ENCODE measurements around the gene MGAT3. TPM values are rescaled to one million over a fixed set of nuclear protein-coding genes. Genes with fewer than 3 reads are reported as not detected.

The MGAT3 gene
- total RNA-seq, 2 experiments from 2014 or later = 16.3 to 44.3 TPM

DNA sequence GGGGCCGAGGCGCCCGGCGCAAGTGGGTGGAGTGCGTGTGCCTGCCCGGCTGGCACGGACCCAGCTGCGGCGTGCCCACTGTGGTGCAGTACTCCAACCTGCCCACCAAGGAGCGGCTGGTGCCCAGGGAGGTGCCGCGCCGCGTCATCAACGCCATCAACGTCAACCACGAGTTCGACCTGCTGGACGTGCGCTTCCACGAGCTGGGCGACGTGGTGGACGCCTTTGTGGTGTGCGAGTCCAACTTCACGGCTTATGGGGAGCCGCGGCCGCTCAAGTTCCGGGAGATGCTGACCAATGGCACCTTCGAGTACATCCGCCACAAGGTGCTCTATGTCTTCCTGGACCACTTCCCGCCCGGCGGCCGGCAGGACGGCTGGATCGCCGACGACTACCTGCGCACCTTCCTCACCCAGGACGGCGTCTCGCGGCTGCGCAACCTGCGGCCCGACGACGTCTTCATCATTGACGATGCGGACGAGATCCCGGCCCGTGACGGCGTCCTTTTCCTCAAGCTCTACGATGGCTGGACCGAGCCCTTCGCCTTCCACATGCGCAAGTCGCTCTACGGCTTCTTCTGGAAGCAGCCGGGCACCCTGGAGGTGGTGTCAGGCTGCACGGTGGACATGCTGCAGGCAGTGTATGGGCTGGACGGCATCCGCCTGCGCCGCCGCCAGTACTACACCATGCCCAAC is 31.2 kb downstream of the MGAT3 start:
- no TSS peak for BruUV-seq (replicated peaks)
- Histone ChIP-seq H3K4me3 (ENCODE audit: low read depth, low read length, poor library complexity, severe bottlenecking) (no peak overlapping the region), H3K4me2 (ENCODE audit: low read length) (no peak overlapping the region), H3K27ac (ENCODE audit: low read depth, low read length, poor library complexity, severe bottlenecking) (no peak overlapping the region), H3K79me2 (ENCODE audit: insufficient read depth, low read depth, low read length) (peaks cover 5% of the 10 kb centered on the region; the same call in 1 of the 2 replicates), H3K36me3 (ENCODE audit: insufficient read depth, low read length) (peaks cover 49% of the 10 kb centered on the region), H4K20me1 (ENCODE audit: insufficient read depth, low read length) (0 out of 2 replicates have a peak, but pooled peaks cover 5% of the 10 kb centered on the region), H3K4me1 (ENCODE audit: insufficient read depth, low read length, poor library complexity, severe bottlenecking) (peaks cover 20% of the 10 kb centered on the region), H3K9me3 (ENCODE audit: low read length) (no peaks in the 10 kb centered on the region), H2AFZ (ENCODE audit: low read length) (no peak overlapping the region), H3K9me2 (ENCODE audit: insufficient read depth, low read length) (no peaks in the 10 kb centered on the region)
- no peak for TF ChIP-seq EZH2phosphoT487 (IDR thresholded peaks at IDR 0.05; ENCODE audit: borderline replicate concordance, low read depth, low read length)
- TF ChIP-seq, protein P1, sequence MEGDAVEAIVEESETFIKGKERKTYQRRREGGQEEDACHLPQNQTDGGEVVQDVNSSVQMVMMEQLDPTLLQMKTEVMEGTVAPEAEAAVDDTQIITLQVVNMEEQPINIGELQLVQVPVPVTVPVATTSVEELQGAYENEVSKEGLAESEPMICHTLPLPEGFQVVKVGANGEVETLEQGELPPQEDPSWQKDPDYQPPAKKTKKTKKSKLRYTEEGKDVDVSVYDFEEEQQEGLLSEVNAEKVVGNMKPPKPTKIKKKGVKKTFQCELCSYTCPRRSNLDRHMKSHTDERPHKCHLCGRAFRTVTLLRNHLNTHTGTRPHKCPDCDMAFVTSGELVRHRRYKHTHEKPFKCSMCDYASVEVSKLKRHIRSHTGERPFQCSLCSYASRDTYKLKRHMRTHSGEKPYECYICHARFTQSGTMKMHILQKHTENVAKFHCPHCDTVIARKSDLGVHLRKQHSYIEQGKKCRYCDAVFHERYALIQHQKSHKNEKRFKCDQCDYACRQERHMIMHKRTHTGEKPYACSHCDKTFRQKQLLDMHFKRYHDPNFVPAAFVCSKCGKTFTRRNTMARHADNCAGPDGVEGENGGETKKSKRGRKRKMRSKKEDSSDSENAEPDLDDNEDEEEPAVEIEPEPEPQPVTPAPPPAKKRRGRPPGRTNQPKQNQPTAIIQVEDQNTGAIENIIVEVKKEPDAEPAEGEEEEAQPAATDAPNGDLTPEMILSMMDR (conservative IDR thresholded peaks at IDR 0.05; ENCODE audit: low read length) = no peak
- no peak for DNase-seq (ENCODE audit: low spot score)
- CTCF ChIA-PET (ENCODE audit: unreplicated experiment) = no interaction called here
- POLR2A ChIA-PET = no interaction called here
- intact Hi-C loops (cut with micrococcal nuclease; ENCODE audit: unreplicated experiment) = no loop called here

DNA sequence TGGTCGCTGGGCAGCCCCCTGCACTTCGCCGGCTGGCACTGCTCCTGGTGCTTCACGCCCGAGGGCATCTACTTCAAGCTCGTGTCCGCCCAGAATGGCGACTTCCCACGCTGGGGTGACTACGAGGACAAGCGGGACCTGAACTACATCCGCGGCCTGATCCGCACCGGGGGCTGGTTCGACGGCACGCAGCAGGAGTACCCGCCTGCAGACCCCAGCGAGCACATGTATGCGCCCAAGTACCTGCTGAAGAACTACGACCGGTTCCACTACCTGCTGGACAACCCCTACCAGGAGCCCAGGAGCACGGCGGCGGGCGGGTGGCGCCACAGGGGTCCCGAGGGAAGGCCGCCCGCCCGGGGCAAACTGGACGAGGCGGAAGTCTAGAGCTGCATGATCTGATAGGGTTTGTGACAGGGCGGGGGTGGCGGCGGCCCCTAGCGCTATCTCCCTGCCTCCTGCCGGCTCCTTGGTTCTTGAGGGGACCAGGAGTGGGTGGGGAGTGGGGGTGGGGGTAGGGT is 31.8 kb downstream of the MGAT3 start:
- 0 out of 2 replicates have a peak, but pooled peaks cover 5% of the 10 kb centered on the region for H4K20me1 ChIP-seq (ENCODE audit: insufficient read depth, low read length)
- no TSS peak for BruUV-seq (replicated peaks)
- H2AFZ ChIP-seq (ENCODE audit: low read length) = no peak overlapping the region
- H3K4me1 ChIP-seq (ENCODE audit: insufficient read depth, low read length, poor library complexity, severe bottlenecking) = peaks cover 22% of the 10 kb centered on the region
- no peak overlapping the region for H3K4me2 ChIP-seq (ENCODE audit: low read length)
- peaks cover 49% of the 10 kb centered on the region for H3K36me3 ChIP-seq (ENCODE audit: insufficient read depth, low read length)
- TF ChIP-seq, protein P1 (conservative IDR thresholded peaks at IDR 0.05; ENCODE audit: low read length) = no peak
- no peak for TF ChIP-seq EZH2phosphoT487 (IDR thresholded peaks at IDR 0.05; ENCODE audit: borderline replicate concordance, low read depth, low read length)
- no peaks in the 10 kb centered on the region for H3K9me2 ChIP-seq (ENCODE audit: insufficient read depth, low read length)
- intact Hi-C loops (cut with micrococcal nuclease; ENCODE audit: unreplicated experiment) = no loop called here
- H3K4me3 ChIP-seq (ENCODE audit: low read depth, low read length, poor library complexity, severe bottlenecking) = no peak overlapping the region
- DNase-seq (ENCODE audit: low spot score) = no peak
- peaks cover 5% of the 10 kb centered on the region; the same call in 1 of the 2 replicates for H3K79me2 ChIP-seq (ENCODE audit: insufficient read depth, low read depth, low read length)
- CTCF ChIA-PET (ENCODE audit: unreplicated experiment) = no interaction called here
- no peak overlapping the region for H3K27ac ChIP-seq (ENCODE audit: low read depth, low read length, poor library complexity, severe bottlenecking)
- no peaks in the 10 kb centered on the region for H3K9me3 ChIP-seq (ENCODE audit: low read length)
- POLR2A ChIA-PET = no interaction called here

Data from OCI-LY7 (cell line).